AG08395 (cell line): ENCODE results near the gene MAPK9.
"Not testable (repeated sequence)": the region's sequence is repeated elsewhere in the genome, so short reads cannot be mapped to it uniquely, and the experiment has no call there.

Source experiments
- DNase-seq: peaks from one replicate; pipeline ENCODE4 v3.0.0; 2012; ENCODE audit warnings: mixed read lengths, low spot score

MAPK9 gene

GRCh38 chr5:180326989-180327565 is 35.2 kb upstream of the MAPK9 start:
- DNase-seq, result no peak

- no peak for DNase-seq
Observed at GRCh38 chr5:180324601-180324950, 32.7 kb upstream of the MAPK9 start.

- no peak for DNase-seq
Observed at GRCh38 chr5:180323941-180324600, 32.2 kb upstream of the MAPK9 start.

- DNase-seq, result no peak
Observed at GRCh38 chr5:180323160-180323559, 31.3 kb upstream of the MAPK9 start.

GRCh38 chr5:180318456-180319089 is 26.7 kb upstream of the MAPK9 start:
- DNase-seq, result no peak

- no peak for DNase-seq
Observed at GRCh38 chr5:180316586-180316985, 24.7 kb upstream of the MAPK9 start.

- DNase-seq, result peak; percentile 70
Observed at GRCh38 chr5:180315762-180316212, 23.9 kb upstream of the MAPK9 start.

GRCh38 chr5:180313677-180314505 is 22.0 kb upstream of the MAPK9 start:
- no peak for DNase-seq

- no peak for DNase-seq
Observed at GRCh38 chr5:180311216-180311615, 19.3 kb upstream of the MAPK9 start.

- no peak for DNase-seq
Observed at GRCh38 chr5:180306796-180307195, 14.9 kb upstream of the MAPK9 start.

GRCh38 chr5:180305481-180305880 is 13.6 kb upstream of the MAPK9 start:
- DNase-seq, result no peak

GRCh38 chr5:180304431-180305375 is 12.8 kb upstream of the MAPK9 start:
- no peak for DNase-seq

GRCh38 chr5:180304016-180304292 is 12.1 kb upstream of the MAPK9 start:
- no peak for DNase-seq

GRCh38 chr5:180303226-180304015 is 11.5 kb upstream of the MAPK9 start:
- no peak for DNase-seq

- no peak for DNase-seq
Observed at GRCh38 chr5:180302256-180302655, 10.4 kb upstream of the MAPK9 start.

GRCh38 chr5:180301253-180301652 is 9.4 kb upstream of the MAPK9 start:
- no peak for DNase-seq

- DNase-seq, result no peak
Observed at GRCh38 chr5:180299526-180299925, 7.6 kb upstream of the MAPK9 start.

- not testable (repeated sequence) for DNase-seq
Observed at GRCh38 chr5:180299014-180299413, 7.1 kb upstream of the MAPK9 start.

GRCh38 chr5:180297587-180298282 is 5.9 kb upstream of the MAPK9 start:
- no peak for DNase-seq

- DNase-seq, result no peak
Observed at GRCh38 chr5:180296771-180297170, 4.9 kb upstream of the MAPK9 start.
